Measurements from ENCODE around the gene CAMTA1.

CAMTA1 gene

DNA sequence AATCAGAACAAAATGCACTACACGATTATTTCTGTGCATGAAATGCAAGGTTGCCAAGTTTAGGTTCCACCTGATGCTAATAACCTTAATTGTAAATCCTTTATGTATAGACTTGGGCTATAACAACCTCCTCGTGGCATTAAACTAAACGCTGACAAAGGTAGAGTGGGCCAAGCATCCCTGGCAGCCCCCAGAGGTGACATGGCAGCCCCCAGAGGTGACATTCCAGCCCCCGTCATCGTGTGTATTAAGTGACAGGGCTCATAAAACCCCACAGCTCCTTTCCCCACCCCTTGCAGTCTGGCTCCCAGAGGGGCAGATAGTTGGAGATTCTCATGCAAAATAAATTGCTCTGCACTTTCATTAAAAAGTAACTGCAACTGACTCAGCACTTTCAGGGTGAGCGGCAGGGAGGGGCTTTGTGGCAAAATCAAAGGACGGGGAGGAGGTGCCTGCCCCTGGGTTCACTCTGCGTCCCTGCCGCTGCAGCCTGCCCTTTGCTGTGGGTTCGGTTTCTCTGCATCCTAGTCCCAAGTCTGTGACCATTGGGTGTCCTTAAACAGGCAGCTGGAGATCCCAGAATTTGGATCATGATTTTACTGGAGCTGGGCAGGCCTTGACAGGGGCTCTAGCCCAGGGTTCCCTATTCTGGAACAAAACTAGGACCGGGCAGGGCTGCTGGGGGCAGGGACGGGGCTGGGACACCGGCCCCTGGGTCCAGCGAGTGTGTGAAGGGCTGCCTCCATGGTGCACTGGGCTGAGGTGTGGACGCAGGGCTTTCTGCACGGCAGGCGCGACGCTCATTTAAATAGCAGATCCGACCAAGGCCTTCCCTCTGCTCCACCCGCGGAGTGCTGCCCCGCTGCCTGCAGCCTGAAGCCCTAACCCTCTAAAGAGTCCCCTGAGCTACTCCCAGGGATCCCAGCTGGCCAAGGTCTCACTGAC lies 751.0 kb downstream of the CAMTA1 start:
- DNase-seq (ENCODE audit: low spot score): no peak

DNA sequence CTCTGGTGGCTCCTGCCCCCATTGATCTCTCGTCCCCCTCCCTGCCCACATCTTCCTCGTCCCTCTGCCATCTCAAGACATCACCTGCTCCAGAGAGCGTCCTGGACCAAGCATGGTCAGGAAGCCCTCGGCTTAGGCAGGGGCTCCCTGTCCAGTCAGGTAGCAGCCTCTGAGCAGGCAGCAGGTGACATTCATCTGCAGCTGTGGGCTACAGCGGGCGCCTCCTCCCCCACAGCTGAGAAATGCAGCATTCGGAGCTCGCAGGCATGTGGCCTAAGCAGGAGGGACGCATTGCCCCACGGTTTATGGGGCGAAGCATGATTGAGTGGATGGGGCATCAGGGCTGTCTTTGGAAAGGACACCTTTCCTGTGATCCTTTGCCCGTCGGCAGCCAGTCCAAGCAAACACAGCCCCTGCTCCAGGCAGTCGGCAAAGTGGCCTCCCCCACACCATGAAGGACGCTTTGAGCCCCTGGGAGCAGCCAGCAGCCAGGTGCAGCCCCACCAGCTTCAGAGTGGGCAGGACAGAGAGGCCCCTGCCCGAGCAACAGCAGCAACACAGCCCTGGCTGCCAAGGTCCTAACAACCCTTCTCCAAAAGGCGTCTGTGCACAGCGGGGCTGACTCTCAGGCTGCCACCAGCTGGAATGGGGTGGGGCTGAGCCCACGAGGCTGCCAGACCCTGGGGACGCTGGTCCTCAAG lies 751.8 kb downstream of the CAMTA1 start:
- no peak for DNase-seq (ENCODE audit: low spot score)

DNA sequence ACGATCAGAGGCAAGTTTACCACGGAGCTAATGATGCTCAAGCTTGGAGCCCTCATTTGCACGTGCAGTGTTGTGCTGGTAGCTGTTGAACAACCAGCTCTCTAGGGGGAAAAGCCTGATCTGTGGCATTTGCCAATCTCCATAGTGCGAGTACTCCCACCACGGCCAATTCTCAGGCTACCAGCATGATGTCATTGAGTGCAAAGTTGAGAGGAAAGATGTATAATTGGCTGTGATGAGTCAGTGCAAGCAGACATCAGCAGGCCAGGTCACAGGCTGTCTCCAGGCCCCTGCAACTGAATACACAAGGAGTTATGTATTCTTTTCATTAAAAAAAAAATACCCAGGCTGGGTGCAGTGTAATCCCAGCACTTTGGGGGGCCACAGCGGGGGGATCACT lies 752.8 kb downstream of the CAMTA1 start:
- peak; percentile 48 for DNase-seq (ENCODE audit: low spot score)

DNA sequence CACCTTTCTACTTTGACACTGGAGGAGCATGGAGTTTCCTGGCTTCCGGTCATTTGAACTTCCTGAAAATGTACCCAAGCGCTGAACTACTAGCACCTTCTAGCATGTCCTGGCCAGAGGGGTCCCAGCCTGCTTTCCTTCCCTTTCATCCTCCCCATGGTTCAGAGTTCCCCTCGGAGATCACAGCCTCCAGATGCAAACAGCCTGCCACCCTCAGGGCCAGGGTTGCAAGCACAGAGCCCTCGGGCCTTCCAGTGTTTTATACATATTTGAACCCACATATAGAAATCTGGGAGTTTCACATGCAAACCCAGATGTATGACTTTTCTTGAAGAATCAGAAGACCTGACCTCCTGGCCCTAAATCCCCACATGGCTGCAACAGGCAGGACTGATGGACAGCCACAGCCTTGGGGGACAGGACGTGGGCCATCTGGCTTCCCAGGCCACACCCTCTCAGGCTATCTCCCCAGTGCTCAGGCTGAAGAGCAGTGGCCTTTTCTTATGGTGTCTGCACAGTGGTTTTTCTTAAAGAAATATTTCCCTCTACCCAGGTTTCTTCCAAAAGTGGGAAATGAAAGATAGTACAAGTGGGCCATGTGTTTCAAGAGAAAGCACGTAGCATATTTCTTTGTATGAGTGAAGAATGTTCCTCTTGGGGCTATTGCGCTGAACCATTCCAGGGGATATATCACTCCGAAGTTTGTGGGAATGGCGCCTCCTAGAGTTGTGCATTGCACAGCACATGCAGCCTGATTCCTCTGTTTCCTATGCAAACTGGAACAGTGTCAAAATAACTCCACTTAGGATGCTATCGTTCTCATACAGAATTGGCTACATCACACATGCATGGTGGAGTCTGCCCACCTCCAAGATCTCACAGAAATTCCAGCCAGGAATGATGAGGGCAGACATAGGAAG lies 753.9 kb downstream of the CAMTA1 start:
- no peak for DNase-seq (ENCODE audit: low spot score)

DNA sequence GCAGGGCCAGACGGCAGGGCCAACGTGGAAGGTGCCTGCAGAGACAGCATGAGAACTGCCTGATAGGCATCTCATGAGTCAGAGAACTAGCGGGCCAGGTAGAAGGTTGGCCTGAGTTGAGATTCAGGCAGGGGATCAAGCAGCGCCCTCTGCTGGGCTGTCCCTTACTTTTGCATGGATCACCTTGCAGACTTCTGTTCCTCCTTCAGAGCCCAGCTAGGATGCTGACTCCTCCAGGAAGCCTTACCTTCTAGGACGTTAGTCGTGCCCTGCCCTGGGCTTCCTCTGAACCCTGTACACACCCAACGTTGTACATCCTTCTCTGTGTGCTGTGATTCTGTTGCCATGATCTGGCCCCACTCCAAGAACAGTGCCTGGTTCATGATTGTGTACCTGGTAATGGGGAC lies 754.5 kb downstream of the CAMTA1 start:
- DNase-seq (ENCODE audit: low spot score): no peak

DNA sequence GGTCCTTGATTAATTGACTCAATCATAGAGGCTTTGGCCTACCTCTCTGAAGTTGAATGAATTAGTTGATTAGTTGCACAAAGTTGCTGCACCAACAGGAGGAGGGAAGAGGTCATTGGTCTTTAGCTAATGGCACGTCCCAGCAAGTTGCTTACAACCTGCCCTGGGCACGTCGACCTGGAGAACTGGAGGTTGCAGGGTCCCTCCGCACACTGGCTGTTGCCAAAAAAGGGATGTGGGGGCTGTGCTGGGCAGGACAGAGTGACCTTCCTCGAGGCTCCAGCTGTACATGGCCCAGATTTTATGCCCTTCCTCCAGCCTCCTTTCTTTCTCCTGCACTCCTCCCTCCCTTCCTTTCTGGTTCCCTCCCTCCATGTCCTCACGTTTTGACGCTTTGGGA lies 755.6 kb downstream of the CAMTA1 start:
- no peak for DNase-seq (ENCODE audit: low spot score)

DNA sequence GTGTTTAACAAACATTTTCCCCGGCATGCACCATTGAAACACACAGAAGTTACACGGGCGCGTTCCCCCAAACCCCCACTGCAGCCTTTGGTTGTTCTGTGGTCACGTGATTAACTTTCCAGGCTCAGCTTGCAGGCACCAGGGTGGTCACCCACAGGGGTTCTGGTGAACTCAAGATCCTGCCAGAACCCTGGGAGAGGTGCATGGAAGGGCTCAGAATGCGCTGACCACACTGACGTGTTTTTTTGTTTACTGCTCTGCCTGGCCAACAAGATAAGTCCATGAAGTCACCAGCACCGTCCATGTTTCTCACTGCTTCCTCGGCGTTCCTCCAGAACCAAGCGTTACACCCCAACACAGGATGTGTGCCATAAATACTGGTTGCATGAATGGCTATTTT lies 756.4 kb downstream of the CAMTA1 start:
- no peak for DNase-seq (ENCODE audit: low spot score)

DNA sequence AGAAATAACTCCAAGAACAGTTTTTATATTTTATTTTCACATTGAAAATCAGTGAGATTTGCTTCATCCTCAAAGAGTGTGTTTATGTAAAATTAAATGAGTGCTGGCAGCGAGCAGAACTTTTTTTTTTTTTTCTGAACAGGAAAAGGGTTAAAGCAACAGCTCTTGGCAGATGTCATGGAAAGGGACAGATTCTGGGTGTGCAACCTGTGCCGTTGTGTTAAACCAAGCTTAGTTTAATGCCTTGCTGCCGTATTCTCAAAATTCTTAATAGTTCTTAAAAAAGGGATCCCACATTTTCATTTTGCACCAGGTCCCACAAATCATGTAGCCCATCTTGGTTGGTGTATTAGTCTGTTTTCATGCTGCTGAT lies 758.5 kb downstream of the CAMTA1 start:
- DNase-seq (ENCODE audit: low spot score): no peak

DNA sequence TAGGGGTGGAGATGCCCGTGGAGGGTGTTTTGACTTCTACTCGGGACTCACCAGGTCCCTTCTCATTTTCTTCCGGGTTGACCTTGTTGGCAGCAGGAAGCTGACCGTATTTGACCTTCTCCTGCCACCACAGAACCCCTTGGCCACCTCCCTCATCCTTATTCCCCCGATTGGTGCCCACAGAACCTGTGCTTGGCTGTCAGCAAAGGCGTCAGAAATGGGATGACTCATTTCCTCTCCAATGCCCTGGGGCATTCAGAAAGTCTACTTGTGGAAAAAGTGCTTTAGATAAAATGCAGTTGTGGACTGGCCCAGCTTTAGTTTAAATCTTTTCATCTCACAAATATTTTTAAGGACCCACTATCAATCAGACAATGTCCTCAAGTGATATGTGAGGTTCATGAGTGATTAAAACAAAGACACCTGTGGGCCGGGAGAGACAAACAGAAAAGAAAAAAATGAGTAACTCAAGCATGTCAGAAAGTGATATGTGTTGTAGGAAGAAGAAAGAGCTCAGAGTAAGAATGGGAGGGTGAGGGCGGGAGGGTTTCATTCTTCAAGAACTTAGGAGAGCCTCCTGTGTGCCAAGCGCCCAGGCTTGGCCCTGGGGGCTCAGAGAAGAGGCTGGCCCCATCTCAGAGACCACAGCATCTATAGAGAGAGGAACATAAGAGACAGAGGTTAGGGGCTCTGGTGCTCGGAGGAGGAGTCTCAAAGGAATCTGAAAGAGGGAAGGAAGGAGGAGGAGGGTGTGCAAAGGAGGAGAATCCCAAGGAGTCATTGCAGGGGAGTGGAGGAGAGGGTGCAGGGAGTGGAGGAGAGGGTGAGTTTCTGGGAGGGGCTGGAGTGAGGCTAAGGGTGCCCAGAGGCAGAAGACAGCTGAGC lies 764.3 kb downstream of the CAMTA1 start:
- peak; percentile 76 for DNase-seq (ENCODE audit: low spot score)

DNA sequence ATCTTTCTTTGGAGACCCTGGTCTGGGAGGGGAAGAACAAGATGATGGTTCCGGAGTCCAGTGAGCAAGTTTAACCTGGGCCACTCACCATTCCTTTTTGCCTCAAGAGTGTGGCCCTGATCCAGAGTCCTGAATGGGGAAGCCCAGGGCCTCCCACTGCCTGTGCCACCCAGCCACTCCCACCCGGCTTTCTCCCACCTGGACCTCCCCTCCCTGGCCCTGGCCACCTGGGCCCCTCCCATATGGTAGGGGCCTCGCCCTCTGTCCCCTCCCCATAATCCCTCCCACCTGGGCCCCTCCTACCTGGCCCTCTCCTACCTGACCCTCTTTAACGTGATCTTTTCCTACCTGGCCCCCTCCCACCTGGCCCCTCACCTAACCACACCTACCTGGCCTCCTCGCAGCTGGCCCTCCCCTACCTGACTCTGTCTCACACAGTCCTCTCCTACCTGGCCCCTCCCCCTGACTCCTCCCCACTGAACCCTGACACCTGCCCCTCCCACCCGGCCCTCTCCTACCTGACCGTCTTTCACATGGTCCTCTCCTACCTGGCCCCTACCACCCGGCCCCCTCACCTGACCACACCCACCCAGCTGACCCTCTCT lies 765.1 kb downstream of the CAMTA1 start:
- DNase-seq (ENCODE audit: low spot score): no peak

DNA sequence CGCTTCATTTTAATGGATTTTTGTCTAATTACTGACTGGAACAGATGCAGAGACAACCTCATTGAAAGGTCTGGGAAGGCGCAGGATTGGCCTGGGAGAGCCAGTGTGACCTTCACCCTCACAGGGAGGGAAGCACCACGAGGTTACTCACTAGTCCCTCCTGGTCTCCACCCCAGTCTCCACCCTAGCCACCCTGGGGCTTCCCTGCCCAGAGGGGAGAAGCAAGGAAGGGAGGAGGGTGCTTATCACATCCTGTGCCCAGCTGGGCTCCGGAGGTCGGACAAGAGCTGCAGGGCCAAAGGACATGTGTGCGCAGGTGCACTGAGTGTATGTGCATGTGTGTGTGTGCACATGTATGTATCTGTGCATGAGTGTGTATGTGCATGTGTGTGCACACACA lies 765.7 kb downstream of the CAMTA1 start:
- DNase-seq (ENCODE audit: low spot score): no peak

DNA sequence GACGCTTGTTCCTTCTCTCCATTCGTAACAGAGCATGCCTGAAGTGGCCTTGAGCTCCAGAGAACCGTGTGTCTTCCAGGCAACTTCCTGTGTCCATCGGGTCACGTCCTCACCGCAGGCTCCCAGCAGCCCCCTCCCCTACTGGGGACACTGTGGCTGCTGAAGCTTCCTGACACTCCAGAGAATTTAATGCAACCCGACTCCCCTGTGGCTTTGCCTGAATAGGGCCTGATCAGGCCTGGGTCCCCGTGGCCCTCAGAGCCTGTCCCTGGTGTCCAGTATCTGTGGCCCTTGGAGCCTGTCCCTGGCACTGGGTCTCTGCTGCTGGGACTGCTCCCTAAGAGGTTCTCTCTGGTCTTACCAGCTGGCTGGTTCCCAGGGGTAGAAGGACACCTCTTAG lies 766.2 kb downstream of the CAMTA1 start:
- no peak for DNase-seq (ENCODE audit: low spot score)

DNA sequence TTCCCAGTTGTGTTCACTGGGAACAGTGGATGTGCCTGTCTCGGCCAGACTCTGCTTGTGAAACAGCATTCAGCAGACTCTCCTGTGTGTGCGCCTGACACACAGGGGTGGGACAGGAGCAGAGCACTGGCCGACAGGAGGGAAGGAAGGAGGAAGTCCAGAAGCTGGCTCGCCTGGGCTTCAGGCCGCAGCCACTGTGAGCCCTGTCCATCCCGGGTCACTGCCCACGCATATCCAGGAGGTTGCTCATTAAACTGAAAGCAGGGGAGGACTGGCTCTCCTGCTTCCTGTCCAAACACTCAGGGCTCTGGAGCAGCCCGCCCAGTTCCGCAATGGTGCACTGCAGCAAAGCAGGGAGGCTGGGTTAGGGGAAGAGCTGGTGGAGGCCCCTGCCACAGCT lies 767.1 kb downstream of the CAMTA1 start:
- peak; percentile 75 for DNase-seq (ENCODE audit: low spot score)

DNA sequence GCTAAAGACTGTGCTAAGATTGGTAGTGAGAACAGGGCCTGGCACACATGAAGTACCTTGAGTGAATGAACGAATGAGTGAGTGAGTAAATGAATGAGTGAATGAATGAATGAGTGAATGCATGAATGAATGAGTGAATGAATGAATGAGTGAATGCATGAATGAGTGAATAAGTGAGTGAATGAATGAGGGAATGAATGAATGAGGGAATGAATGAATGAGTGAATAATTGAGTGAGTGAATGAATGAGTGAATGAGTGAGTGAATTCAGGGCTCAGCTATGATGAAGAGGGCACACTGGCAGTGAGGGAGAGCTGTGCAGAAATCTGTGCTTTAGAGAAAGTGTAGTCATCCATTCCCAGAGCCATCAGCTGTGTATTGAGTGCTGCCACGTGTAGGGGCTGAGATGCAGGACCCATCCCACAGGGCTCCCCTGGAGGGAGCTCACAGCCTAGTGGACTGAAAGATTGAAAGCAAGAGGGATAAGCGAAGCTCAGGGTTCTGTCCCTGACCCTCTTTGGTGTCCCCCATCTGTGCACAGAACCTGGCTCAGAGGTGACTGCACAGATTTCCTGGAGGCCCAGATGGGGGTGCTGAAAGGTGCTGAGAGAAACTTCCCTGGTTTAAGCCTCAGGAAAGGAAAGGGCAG lies 767.9 kb downstream of the CAMTA1 start:
- no peak for DNase-seq (ENCODE audit: low spot score)

DNA sequence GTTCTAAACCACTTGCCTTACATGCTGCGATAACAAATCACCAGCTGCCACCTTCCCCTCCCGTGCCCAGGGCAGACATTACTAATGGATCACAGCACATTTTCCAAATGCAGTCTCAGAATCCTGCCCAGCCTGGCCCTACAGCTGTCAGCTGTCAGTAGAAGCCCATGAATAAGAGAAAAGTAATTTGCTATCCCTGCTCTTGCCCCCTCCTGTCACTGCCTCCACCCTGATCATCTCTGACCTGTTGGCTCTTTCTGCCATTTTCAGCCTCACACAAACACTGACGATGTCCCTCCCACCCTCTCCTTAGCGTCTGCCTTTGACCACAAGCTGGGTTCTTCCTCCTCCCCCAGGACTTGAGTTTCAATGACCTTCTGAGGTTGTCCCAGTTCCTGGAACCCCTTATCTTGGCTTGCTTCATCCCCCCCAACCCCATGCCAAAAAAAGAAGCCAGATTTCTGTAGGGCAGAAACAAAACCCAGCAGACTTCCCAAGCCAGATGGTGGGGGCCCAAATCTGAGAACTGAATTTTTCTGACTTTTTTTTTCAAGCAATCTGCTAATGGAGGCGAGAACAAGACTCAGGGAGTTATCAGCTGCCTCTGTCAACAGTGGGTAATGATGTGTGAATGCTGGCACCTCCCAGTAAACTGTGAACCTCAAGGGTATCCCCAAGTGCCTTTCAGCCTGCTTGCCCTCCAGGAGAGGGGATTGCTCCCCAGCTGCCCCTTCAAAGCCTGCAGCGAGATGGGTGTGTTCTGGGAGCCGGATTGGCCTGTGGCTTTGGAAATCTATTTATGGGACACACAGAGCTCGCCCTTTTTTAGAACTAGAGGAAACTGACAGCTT lies 769.4 kb downstream of the CAMTA1 start:
- no peak for DNase-seq (ENCODE audit: low spot score)

DNA sequence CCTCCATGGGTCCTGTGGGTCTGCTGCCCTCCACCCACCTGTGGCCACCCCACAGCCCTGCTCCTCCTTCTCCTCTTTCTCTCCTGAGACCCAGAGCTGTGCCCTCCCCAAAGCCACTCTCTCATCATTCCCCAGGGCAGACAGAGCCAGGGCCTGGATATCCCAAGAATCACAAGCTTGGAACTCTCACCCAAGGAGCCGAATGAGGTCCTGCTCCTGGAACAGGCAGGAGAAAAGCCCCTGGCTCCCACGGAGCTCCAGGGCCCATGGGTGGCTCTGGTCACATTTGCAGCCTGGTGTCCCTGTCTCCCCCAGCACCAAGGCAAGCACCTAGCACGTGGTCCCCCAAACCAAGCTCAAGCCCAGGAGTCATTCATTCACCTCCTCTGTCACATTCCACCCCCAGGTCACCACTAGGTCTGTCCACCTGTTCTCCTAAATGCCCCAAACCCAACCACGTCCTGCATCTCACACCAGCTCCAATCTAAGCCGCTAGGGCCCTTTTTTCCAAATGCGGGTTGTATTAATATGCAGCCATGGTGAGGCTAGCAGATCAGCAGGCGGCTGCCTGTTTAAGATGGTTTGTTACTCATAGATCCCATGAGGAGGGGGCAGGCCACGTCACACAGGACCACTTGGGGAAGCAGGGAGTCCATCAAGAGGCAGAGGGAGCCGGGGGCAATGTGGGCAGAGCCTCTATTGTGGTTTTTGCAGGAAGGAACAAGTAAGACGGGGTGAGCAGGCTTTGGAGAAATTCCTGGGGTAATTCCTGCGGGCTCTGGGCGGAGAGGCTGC lies 770.3 kb downstream of the CAMTA1 start:
- no peak for DNase-seq (ENCODE audit: low spot score)

DNA sequence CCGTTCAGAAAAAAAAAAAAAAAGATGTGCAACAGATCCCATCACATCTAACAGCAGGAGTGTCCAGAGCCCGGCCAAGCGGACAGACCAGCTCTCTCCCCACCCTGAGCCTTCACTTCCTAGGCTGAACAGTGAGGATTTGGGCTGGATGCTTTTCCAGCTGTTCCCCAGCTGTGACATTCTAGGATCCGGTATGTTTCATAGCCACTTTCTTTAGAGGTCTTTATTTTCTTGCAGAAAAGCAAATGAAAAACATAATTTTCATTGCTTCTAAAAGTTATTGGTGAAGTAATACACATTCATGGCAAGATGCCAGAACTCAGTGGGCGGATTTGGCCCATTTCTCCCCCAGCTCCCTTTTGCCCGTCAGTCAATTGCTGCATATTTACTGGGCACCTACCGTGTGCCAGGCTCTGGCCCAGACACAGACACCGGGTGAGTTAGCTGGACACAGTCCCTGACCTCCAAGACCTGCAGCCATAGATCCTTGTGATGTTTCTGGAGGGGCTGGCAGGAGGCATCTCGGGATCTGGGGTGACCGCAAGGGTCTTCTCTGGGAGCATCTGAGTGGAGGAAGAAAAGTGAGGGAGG lies 772.1 kb downstream of the CAMTA1 start:
- DNase-seq (ENCODE audit: low spot score): no peak

DNA sequence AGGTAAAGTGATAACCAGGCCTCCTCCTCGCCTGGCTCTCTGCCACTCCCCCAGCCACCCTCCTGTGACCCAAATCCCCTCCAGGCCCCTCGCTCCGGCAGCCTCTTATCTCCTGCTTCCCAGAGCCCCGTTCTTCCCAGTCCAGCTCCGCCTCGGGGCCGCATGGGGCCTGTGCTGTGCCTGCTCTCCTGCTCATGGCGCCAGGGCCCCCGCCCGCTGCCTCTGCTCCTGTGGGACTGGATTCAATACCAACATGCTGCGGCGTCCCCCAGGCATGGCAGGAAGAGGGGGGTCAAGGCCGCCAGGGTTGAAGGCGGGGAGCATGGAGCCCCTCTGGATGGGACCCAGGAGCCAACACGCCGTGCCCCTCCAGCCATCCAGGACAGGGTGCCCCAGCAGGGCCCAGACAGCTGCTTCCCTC lies 772.8 kb downstream of the CAMTA1 start:
- DNase-seq (ENCODE audit: low spot score): no peak
